ENCODE results near the gene DYNLL1. TPM values are rescaled to one million over a fixed set of nuclear protein-coding genes. Genes with fewer than 3 reads are reported as not detected.

Gene DYNLL1
- total and polyA plus RNA-seq, 2 of the 13 experiments (the other 11 are each of a cell fraction or from before 2014, with no cell fraction given), result 271 to 294 TPM

DNA sequence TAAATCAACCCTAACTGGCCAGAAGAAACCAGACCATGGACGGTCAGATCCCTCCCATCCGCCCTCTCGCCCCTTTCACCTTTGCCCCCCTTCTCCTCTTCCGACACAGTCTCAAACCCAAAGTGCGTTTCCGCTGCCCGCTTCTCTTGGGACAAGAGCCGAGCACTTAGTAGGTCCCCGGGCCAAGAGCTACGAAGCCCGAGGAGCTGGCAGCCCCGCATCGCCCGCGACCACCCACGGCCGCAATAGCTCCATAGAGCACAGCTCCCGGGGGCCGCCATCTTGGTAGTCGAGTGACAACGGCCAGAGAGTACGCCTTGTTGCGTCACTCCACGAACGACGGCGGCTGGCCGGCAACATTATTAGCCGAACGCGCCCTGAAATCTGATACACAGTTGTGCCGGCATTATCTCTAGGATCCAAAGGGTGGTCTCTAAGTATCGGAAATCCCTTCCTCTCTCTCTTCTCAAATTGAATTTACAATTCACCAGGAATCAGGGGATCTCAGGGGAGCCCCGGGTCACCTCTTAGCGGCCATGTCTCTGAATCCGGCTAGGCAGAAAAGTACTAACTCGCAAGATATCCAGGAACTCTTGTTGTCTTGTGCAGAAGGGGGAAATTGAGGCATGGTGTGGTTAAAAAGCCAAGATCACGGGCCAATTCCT is 33.1 kb downstream of the DYNLL1 start, which contains the start of gene COQ5 (continued):
- TF ChIP-seq, protein P1, sequence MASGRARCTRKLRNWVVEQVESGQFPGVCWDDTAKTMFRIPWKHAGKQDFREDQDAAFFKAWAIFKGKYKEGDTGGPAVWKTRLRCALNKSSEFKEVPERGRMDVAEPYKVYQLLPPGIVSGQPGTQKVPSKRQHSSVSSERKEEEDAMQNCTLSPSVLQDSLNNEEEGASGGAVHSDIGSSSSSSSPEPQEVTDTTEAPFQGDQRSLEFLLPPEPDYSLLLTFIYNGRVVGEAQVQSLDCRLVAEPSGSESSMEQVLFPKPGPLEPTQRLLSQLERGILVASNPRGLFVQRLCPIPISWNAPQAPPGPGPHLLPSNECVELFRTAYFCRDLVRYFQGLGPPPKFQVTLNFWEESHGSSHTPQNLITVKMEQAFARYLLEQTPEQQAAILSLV (CRISPR knock-in tag; IDR thresholded peaks at IDR 0.05; ENCODE audit: borderline replicate concordance), result peak; percentile 92
- no peak; the same call in 1 of the 2 replicates for TF ChIP-seq SMAD3 (CRISPR knock-in tag; IDR thresholded peaks at IDR 0.05)
- TF ChIP-seq REXO4 (CRISPR knock-in tag; IDR thresholded peaks at IDR 0.05; ENCODE audit: borderline replicate concordance), result no peak
- TF ChIP-seq ZNF720 (CRISPR knock-in tag; IDR thresholded peaks at IDR 0.05), result no peak
- TF ChIP-seq, protein P2, sequence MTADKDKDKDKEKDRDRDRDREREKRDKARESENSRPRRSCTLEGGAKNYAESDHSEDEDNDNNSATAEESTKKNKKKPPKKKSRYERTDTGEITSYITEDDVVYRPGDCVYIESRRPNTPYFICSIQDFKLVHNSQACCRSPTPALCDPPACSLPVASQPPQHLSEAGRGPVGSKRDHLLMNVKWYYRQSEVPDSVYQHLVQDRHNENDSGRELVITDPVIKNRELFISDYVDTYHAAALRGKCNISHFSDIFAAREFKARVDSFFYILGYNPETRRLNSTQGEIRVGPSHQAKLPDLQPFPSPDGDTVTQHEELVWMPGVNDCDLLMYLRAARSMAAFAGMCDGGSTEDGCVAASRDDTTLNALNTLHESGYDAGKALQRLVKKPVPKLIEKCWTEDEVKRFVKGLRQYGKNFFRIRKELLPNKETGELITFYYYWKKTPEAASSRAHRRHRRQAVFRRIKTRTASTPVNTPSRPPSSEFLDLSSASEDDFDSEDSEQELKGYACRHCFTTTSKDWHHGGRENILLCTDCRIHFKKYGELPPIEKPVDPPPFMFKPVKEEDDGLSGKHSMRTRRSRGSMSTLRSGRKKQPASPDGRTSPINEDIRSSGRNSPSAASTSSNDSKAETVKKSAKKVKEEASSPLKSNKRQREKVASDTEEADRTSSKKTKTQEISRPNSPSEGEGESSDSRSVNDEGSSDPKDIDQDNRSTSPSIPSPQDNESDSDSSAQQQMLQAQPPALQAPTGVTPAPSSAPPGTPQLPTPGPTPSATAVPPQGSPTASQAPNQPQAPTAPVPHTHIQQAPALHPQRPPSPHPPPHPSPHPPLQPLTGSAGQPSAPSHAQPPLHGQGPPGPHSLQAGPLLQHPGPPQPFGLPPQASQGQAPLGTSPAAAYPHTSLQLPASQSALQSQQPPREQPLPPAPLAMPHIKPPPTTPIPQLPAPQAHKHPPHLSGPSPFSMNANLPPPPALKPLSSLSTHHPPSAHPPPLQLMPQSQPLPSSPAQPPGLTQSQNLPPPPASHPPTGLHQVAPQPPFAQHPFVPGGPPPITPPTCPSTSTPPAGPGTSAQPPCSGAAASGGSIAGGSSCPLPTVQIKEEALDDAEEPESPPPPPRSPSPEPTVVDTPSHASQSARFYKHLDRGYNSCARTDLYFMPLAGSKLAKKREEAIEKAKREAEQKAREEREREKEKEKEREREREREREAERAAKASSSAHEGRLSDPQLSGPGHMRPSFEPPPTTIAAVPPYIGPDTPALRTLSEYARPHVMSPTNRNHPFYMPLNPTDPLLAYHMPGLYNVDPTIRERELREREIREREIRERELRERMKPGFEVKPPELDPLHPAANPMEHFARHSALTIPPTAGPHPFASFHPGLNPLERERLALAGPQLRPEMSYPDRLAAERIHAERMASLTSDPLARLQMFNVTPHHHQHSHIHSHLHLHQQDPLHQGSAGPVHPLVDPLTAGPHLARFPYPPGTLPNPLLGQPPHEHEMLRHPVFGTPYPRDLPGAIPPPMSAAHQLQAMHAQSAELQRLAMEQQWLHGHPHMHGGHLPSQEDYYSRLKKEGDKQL (CRISPR knock-in tag; IDR thresholded peaks at IDR 0.05; ENCODE audit: low read depth), result no peak; the same call in 1 of the 2 replicates
- TF ChIP-seq KLF11 (CRISPR knock-in tag; IDR thresholded peaks at IDR 0.05), result peak; percentile 24; the same call in 1 of the 2 replicates
- TF ChIP-seq ZMYM4 (CRISPR knock-in tag; IDR thresholded peaks at IDR 0.05), result peak; percentile 86
- TF ChIP-seq, protein P3, sequence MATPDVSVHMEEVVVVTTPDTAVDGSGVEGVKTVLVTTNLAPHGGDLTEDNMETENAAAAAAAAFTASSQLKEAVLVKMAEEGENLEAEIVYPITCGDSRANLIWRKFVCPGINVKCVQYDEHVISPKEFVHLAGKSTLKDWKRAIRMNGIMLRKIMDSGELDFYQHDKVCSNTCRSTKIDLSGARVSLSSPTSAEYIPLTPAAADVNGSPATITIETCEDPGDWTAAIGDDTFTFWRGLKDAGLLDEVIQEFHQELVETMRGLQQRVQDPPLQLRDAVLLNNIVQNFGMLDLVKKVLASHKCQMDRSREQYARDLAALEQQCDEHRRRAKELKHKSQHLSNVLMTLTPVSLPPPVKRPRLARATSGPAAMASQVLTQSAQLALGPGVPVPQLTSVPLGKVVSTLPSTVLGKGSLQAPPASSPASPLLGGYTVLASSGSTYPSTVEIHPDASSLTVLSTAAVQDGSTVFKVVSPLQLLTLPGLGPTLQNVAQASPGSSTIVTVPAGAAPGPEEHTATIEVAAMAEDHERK (CRISPR knock-in tag; IDR thresholded peaks at IDR 0.05; ENCODE audit: low read depth), result peak; percentile 50; the same call in 1 of the 2 replicates
- TF ChIP-seq, protein P4, sequence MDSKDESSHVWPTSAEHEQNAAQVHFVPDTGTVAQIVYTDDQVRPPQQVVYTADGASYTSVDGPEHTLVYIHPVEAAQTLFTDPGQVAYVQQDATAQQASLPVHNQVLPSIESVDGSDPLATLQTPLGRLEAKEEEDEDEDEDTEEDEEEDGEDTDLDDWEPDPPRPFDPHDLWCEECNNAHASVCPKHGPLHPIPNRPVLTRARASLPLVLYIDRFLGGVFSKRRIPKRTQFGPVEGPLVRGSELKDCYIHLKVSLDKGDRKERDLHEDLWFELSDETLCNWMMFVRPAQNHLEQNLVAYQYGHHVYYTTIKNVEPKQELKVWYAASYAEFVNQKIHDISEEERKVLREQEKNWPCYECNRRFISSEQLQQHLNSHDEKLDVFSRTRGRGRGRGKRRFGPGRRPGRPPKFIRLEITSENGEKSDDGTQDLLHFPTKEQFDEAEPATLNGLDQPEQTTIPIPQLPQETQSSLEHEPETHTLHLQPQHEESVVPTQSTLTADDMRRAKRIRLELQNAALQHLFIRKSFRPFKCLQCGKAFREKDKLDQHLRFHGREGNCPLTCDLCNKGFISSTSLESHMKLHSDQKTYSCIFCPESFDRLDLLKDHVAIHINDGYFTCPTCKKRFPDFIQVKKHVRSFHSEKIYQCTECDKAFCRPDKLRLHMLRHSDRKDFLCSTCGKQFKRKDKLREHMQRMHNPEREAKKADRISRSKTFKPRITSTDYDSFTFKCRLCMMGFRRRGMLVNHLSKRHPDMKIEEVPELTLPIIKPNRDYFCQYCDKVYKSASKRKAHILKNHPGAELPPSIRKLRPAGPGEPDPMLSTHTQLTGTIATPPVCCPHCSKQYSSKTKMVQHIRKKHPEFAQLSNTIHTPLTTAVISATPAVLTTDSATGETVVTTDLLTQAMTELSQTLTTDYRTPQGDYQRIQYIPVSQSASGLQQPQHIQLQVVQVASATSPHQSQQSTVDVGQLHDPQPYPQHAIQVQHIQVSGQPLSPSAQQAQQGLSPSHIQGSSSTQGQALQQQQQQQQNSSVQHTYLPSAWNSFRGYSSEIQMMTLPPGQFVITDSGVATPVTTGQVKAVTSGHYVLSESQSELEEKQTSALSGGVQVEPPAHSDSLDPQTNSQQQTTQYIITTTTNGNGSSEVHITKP (CRISPR knock-in tag; IDR thresholded peaks at IDR 0.05; ENCODE audit: low read depth), result peak; percentile 68; the same call in 1 of the 2 replicates
- TF ChIP-seq SOX6 (IDR thresholded peaks at IDR 0.05), result no peak
- peak; percentile 71 for TF ChIP-seq SOX6 (CRISPR knock-in tag; IDR thresholded peaks at IDR 0.05)
- TF ChIP-seq TCF12 (IDR thresholded peaks at IDR 0.05), result no peak
- no peak for TF ChIP-seq TCF12 (CRISPR knock-in tag; IDR thresholded peaks at IDR 0.05)
- TF ChIP-seq, protein P5, sequence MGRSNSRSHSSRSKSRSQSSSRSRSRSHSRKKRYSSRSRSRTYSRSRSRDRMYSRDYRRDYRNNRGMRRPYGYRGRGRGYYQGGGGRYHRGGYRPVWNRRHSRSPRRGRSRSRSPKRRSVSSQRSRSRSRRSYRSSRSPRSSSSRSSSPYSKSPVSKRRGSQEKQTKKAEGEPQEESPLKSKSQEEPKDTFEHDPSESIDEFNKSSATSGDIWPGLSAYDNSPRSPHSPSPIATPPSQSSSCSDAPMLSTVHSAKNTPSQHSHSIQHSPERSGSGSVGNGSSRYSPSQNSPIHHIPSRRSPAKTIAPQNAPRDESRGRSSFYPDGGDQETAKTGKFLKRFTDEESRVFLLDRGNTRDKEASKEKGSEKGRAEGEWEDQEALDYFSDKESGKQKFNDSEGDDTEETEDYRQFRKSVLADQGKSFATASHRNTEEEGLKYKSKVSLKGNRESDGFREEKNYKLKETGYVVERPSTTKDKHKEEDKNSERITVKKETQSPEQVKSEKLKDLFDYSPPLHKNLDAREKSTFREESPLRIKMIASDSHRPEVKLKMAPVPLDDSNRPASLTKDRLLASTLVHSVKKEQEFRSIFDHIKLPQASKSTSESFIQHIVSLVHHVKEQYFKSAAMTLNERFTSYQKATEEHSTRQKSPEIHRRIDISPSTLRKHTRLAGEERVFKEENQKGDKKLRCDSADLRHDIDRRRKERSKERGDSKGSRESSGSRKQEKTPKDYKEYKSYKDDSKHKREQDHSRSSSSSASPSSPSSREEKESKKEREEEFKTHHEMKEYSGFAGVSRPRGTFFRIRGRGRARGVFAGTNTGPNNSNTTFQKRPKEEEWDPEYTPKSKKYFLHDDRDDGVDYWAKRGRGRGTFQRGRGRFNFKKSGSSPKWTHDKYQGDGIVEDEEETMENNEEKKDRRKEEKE (IDR thresholded peaks at IDR 0.05), result no peak
